ENCODE results near the gene FYN.

FYN gene

GRCh38 chr6:111658462-111659154 lies 214.6 kb downstream of the FYN start:
- in situ Hi-C loops (cut with MboI; ENCODE audit: low pct_unique_long_range_greater_than_20kb, low sequenced_read_pairs, unreplicated experiment), result no loop called here
- no peak for DNase-seq (ENCODE audit: low spot score)
- no peak for TF ChIP-seq CTCF (IDR thresholded peaks at IDR 0.05; ENCODE audit: extremely low read depth, insufficient read depth, missing control alignments)

- no peak for TF ChIP-seq CTCF (IDR thresholded peaks at IDR 0.05; ENCODE audit: extremely low read depth, insufficient read depth, missing control alignments)
- DNase-seq (ENCODE audit: low spot score), result no peak
- in situ Hi-C loops (cut with MboI; ENCODE audit: low pct_unique_long_range_greater_than_20kb, low sequenced_read_pairs, unreplicated experiment), result no loop called here
Measured at GRCh38 chr6:111657146-111657545, 216.1 kb downstream of the FYN start.

- DNase-seq (ENCODE audit: low spot score), result no peak
- in situ Hi-C loops (cut with MboI; ENCODE audit: low pct_unique_long_range_greater_than_20kb, low sequenced_read_pairs, unreplicated experiment), result no loop called here
- no peak for TF ChIP-seq CTCF (IDR thresholded peaks at IDR 0.05; ENCODE audit: extremely low read depth, insufficient read depth, missing control alignments)
Measured at GRCh38 chr6:111653979-111654378, 219.3 kb downstream of the FYN start.

GRCh38 chr6:111653434-111653833 lies 219.8 kb downstream of the FYN start:
- DNase-seq (ENCODE audit: low spot score), result no peak
- no peak for TF ChIP-seq CTCF (IDR thresholded peaks at IDR 0.05; ENCODE audit: extremely low read depth, insufficient read depth, missing control alignments)
- in situ Hi-C loops (cut with MboI; ENCODE audit: low pct_unique_long_range_greater_than_20kb, low sequenced_read_pairs, unreplicated experiment), result no loop called here

- in situ Hi-C loops (cut with MboI; ENCODE audit: low pct_unique_long_range_greater_than_20kb, low sequenced_read_pairs, unreplicated experiment), result no loop called here
- TF ChIP-seq CTCF (IDR thresholded peaks at IDR 0.05; ENCODE audit: extremely low read depth, insufficient read depth, missing control alignments), result no peak
- no peak for DNase-seq (ENCODE audit: low spot score)
Measured at GRCh38 chr6:111652156-111652555, 221.1 kb downstream of the FYN start.

- TF ChIP-seq CTCF (IDR thresholded peaks at IDR 0.05; ENCODE audit: extremely low read depth, insufficient read depth, missing control alignments), result no peak
- no peak for DNase-seq (ENCODE audit: low spot score)
- in situ Hi-C loops (cut with MboI; ENCODE audit: low pct_unique_long_range_greater_than_20kb, low sequenced_read_pairs, unreplicated experiment), result no loop called here
Measured at GRCh38 chr6:111651185-111652034, 221.8 kb downstream of the FYN start.
